Lung (tissue), 12 donors: ENCODE data around the gene PDGFB. TPM values are rescaled to one million over a fixed set of nuclear protein-coding genes. Genes with fewer than 3 reads are reported as not detected.
A peak's percentile ranks its signal among the peaks of the same experiment; 100 is the strongest.

Experiments used
- ATAC-seq: fragments of 200-7000 bp; cut with Tn5 transposase; one replicate; pipeline ENCODE4 v1.9.1; 2020; ENCODE audit warnings: moderate number of reproducible peaks; ENCODE audit not compliant: insufficient read depth, low FRiP score
- DNase-seq, 3 donors: peaks; one replicate each; pipeline ENCODE4 v3.0.0-alpha.2; 2013 to 2017
- H3K27ac ChIP-seq, 2 donors: one replicate each; pipeline ENCODE4 v1.5.1; 2013; ENCODE audit warnings: mild to moderate bottlenecking in 2 of 2, moderate library complexity in 2 of 2, control low read depth in 1 of 2, inconsistent platforms in 1 of 2, low read depth in 1 of 2, low read length in 1 of 2
- H3K27me3 ChIP-seq, 3 donors: one replicate each; pipeline ENCODE4 v1.5.1; 2013; ENCODE audit warnings: low read length in 2 of 3; ENCODE audit not compliant: control insufficient read depth in 3 of 3, insufficient read depth in 3 of 3
- H3K36me3 ChIP-seq, 4 donors: one replicate each; pipeline ENCODE4 v1.5.1; 2013; ENCODE audit warnings: low read length in 4 of 4, mild to moderate bottlenecking in 1 of 4, moderate library complexity in 1 of 4; ENCODE audit not compliant: control insufficient read depth in 4 of 4, insufficient read depth in 4 of 4
- H3K4me1 ChIP-seq, 5 donors: one replicate each; pipeline ENCODE4 v1.5.1; 2013; ENCODE audit warnings: low read length in 5 of 5, mild to moderate bottlenecking in 2 of 5, moderate library complexity in 1 of 5; ENCODE audit not compliant: control insufficient read depth in 5 of 5, insufficient read depth in 5 of 5
- H3K4me3 ChIP-seq: one replicate; pipeline ENCODE4 v1.5.1; 2013; ENCODE audit warnings: mild to moderate bottlenecking, control low read depth, moderate library complexity
- H3K9ac ChIP-seq, 2 donors: one replicate each; pipeline ENCODE4 v1.5.1; 2013; ENCODE audit warnings: low read length in 2 of 2, control low read depth in 1 of 2; ENCODE audit not compliant: insufficient read depth in 1 of 2
- H3K9me3 ChIP-seq, 4 donors: one replicate each; pipeline ENCODE4 v1.5.1; 2013; ENCODE audit warnings: low read length in 3 of 4, mild to moderate bottlenecking in 1 of 4, moderate library complexity in 1 of 4; ENCODE audit not compliant: control insufficient read depth in 4 of 4, insufficient read depth in 3 of 4
- WGBS, 2 donors: extraction: QIAGEN DNeasy Blood & Tissue Kit; methylation state at CpG; one replicate each; pipeline ENCODE4 v1.1.7; 2013; 5-methylcytosine and 5-hydroxymethylcytosine counted together
- polyA plus RNA-seq, 2 donors: library from polyadenylated mRNA; stranded (reverse); fragments of 200-250 nt; gene quantifications; one replicate each; pipeline ENCODE4 v1.2.1, GENCODE V29; 2013
- total RNA-seq, 2 donors: library from RNA; depleted of rRNA in 1 of 2; stranded (reverse); fragments of >200 nt in 1 of 2; gene quantifications; one replicate each; pipeline ENCODE4 v1.2.1, GENCODE V29; 2014 to 2021
- TF ChIP-seq, protein P1 (sequence below): IDR thresholded peaks from 2 replicates; pipeline ENCODE4 v1.5.1; 2012; ENCODE audit warnings: mild to moderate bottlenecking; ENCODE audit errors: control extremely low read depth, extremely low read depth
- donor health status: control.
- donor health status: control.
- donor health status: Bipolar disorder and iron deficiency.
- donor health status: healthy.
- donor health status: DM: yes; HTN: yes; CAD: no.

Gene PDGFB
- total and polyA plus RNA-seq, 4 donors, result 9.8 to 56.7 (median 29.5) TPM

GRCh38 chr22:39178206-39179111 is 66.3 kb downstream of the PDGFB start:
- H3K27me3 ChIP-seq, result no peaks in the 10 kb centered on the region
- peak overlapping the region; percentile 46 to 88 for H3K27ac ChIP-seq
- peaks cover 0 to 5% (median 0%) of the 10 kb centered on the region in 4 donors for H3K9me3 ChIP-seq
- peaks cover 13 to 42% (median 28%) of the 10 kb centered on the region in 5 donors for H3K4me1 ChIP-seq
- H3K4me3 ChIP-seq, result no peak overlapping the region
- no peak overlapping the region for H3K9ac ChIP-seq
- ATAC-seq, result no peak
- H3K36me3 ChIP-seq, result no peaks in the 10 kb centered on the region
- DNase-seq, result no peak
- TF ChIP-seq, protein P1, sequence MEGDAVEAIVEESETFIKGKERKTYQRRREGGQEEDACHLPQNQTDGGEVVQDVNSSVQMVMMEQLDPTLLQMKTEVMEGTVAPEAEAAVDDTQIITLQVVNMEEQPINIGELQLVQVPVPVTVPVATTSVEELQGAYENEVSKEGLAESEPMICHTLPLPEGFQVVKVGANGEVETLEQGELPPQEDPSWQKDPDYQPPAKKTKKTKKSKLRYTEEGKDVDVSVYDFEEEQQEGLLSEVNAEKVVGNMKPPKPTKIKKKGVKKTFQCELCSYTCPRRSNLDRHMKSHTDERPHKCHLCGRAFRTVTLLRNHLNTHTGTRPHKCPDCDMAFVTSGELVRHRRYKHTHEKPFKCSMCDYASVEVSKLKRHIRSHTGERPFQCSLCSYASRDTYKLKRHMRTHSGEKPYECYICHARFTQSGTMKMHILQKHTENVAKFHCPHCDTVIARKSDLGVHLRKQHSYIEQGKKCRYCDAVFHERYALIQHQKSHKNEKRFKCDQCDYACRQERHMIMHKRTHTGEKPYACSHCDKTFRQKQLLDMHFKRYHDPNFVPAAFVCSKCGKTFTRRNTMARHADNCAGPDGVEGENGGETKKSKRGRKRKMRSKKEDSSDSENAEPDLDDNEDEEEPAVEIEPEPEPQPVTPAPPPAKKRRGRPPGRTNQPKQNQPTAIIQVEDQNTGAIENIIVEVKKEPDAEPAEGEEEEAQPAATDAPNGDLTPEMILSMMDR, result no peak
- WGBS, 2 donors, result 79 to 81% methylated on average over 19 of the region's 19 CpGs

DNA sequence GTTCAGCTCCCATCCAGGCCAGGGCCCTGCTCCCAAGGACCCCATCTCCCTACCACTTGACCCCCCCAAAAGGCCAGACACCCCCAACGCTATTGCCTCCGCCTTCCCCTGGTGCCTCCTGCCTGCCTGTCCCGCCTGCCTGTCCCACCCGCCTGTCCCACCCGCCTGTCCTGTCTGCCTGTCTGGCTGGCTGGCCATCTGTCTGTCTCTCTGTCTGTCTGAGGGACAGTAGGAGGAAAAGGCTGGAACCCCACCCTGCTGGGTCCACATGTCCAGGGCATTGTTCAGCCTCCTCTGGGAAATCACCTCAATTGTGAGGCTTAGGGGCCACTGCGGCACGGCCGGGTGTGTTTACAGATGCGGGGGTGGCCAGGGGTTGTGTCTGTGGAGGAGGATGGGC is 67.0 kb downstream of the PDGFB start:
- DNase-seq (no peak), ATAC-seq (no peak)
- H3K27me3 ChIP-seq, result no peaks in the 10 kb centered on the region
- H3K9me3 ChIP-seq, result peaks cover 0 to 5% (median 0%) of the 10 kb centered on the region in 4 donors
- no peaks in the 10 kb centered on the region for H3K36me3 ChIP-seq
- TF ChIP-seq, protein P1, result no peak
- WGBS, 2 donors, result 72 to 84% methylated on average over 9 of the region's 9 CpGs
- peaks cover 13 to 47% (median 28%) of the 10 kb centered on the region in 5 donors for H3K4me1 ChIP-seq
- no peak overlapping the region for H3K9ac ChIP-seq
- H3K27ac ChIP-seq, result peak overlapping the region; percentile 46 to 88
- no peak overlapping the region for H3K4me3 ChIP-seq

DNA sequence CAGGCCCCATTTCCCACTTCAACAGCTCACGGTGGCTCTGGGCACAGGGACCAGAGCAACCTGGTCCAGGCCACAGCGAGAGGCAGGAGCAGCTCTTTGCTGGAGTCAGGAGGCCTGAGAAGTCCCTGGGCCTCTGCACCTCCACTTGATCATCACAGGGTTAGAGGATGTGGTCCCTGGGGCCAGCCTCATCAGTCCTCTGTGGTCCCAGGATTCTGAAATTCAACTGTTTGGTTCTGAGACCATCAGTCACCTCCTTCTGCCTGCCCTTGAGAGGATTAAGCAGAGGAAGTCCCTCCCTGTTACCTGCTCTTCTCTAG is 67.4 kb downstream of the PDGFB start:
- DNase-seq (no peak), ATAC-seq (no peak)
- WGBS, 2 donors, result 83 to 84% methylated on average over 2 of the region's 2 CpGs
- Histone ChIP-seq H3K27me3 (no peaks in the 10 kb centered on the region), H3K4me3 (no peak overlapping the region), H3K27ac (peak overlapping the region; percentile 46 to 88), H3K9me3 (peaks cover 0 to 5% (median 0%) of the 10 kb centered on the region in 4 donors), H3K9ac (no peak overlapping the region), H3K4me1 (peaks cover 13 to 47% (median 28%) of the 10 kb centered on the region in 5 donors), H3K36me3 (no peaks in the 10 kb centered on the region)
- TF ChIP-seq, protein P1, result no peak
